HG02938 (cell line): ENCODE measurements around the gene TBC1D2.

Experiments used
- ATAC-seq: cut with Tn5 transposase; IDR thresholded peaks from one replicate; pipeline ENCODE4 v1.9.1; 2021; ENCODE audit warnings: mild to moderate bottlenecking, moderate library complexity; ENCODE audit not compliant: unreplicated experiment

The TBC1D2 gene

DNA sequence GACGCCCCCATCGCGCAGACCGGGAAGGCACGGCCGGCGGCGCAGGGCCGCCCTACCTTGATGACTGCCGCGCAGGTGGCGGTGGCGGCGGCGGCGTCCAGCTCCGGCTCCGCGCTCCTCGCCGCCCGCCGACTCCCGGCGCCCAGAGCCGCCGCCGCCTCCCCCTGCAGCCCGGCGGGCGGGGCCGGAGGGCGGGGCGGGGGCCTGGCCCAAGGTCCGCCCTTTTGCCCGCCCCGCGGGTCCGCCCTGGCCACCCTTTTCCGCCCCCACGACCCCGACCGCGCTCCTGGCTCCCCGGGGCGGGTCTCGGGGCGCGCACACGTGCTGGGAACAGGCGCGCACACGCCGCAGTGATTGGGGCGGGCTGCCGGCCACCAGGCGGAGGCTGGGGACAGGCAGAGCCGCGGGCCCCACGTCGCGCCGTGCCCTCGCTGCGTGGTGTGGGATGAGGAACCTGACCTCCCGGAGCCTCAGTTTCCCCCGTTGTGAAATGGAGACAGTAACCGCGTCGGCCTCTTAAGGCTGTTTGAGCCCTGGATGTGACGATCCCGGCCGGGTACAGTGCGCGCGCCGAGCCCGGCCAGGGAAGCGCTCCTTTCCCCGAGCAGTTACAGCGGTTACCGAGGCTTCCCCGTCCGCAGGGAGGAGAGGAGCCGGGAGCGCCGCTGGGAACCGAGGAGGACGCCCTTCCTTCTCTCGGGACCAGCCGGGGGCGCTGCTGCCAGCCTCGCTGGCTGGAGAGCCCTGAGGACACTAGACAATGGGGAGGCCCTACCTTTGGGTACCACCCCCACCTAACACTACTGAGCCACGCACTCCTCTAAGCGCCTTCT, 62.7 kb downstream of the TBC1D2 start, which contains the start of gene CORO2A:
Gene CORO2A, minus strand, starts transcription at position 135 of the 833 bp plus-strand sequence. CDS start 34,977 bp downstream, outside the sequence.
- ATAC-seq = peak; percentile 43

DNA sequence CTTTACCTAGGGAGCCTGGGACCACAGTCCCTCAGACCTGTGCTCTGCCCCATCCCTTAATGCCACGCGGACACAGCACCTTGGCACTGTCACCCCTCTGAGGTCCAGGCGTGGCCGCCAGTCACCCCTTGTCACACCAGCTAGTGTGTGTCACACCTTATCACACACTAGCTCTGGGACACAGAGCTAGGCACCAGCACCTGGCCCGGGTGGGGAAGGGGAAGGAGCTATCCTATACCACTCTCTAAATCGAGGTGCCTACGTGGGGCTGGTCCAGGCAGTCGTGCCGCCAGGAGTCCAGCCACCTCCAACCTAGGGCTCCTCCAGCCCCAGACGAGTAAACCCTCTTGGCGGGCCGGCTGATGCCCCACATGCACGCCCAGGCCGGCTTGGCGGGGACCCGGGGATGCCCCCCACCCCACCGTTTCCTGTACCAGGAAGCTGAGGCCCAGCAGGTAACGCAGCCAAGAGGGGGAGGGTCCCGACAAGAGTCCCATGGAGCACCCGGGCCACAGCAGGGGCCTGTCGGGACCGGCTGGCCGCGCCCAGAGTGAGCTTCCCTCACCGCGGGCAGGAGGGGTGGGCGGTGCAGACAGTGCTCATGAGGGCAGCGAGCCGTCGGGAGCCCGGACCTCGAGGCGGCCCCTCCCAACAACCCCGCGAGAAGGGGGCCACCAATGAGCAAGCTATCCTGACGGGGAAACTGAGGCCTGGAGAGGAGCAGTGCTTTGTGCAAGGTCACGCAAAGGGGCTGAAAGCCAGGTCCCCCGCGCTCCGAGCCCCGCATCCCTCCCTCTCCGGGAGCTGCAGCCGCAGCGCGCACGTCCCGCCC, 63.6 kb downstream of the TBC1D2 start:
- ATAC-seq = peak; percentile 18

DNA sequence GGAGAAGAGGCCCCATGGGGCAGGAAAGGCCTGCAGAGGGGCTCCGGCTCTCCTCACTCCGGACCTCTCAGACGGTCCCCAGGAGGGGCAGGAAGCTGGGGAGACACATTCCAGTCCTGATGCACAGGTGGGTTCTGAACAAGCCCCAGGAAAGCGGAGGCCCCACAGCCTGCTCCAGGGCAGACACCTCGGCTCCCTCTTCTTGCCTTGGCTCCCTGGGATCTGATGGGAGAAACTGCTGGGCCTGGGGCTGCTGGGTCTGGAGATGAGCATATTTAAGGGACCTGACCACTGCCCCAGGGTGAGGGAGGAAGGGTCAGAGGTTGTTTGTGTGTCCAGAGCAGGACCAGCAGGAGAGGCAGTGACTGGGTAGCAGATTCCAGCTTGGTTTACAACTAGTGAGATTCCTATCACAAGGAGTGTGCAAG, 64.3 kb downstream of the TBC1D2 start:
- ATAC-seq = no peak

DNA sequence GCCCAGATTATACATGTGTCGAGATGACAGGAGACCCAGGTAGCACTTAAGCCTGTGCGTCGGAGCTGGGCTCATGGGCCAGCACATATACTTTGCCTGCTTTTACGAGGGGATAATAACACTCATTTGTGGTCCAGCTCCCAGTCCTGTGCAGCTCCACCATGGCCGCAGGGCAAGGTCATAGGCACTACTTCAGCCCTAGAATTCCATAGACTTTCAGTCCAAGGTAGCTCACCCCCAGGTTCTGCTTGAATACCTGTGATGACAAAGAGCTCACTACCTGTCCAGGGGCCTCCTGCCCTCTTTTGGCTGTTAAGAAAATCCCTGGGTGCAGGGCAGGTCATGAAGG, 64.7 kb downstream of the TBC1D2 start:
- no peak for ATAC-seq

DNA sequence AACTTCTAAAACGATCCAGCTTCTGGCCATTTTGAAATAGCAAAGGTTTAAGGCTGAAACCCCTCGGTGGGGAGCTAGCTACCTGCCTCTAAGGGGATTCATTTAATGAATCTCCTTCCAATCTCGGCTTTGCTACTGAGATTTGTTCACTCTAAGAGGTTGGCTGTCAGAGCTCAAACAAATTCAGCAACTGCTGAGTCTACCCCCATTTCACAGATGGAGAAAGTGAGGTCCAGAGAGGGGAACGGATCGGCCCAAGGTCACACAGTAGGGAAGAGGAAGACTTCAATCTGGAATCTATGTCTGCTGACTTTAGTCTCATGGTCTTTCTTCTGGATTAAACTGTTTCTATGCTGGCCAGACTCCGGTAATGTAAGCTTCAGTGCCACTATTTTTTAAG, 66.0 kb downstream of the TBC1D2 start:
- ATAC-seq = no peak

DNA sequence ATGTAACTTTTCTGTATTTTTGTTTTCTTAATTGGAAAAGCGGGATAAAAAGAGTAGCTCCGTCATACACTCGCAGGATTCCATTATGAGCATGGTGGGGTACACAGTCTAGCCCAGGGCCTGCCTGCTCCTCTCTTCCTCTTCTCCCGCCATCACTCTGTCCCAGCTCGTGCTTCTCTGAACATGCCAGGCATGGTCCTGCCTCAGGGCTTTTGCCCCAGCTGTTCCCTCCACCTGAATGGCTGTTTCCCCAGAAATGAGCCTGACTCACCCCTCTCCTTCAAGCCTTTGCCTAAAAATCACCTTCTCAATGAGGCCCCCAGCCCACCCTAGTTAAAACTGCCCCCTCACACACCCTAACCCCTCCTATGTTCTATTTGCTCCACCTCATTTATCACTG, 67.5 kb downstream of the TBC1D2 start:
- no peak for ATAC-seq

DNA sequence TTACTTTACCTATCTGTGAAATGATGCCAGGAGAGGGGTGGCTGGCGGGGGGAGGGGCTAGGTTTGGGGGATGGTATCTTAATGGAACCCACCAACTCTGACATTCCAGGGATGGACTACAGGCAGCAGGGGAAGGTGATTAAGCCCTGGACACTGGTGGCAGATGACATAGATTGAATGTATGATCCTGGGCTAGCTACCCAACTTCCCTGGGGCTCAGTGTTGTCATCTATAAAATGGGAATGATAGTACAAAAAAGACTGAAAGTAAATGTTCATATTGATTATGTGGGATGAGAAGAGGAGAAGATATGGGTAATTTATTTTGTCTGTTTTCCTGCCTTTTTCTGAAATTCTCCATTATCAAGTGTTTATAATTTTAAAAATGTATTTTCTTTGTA, 69.2 kb downstream of the TBC1D2 start:
- no peak for ATAC-seq

DNA sequence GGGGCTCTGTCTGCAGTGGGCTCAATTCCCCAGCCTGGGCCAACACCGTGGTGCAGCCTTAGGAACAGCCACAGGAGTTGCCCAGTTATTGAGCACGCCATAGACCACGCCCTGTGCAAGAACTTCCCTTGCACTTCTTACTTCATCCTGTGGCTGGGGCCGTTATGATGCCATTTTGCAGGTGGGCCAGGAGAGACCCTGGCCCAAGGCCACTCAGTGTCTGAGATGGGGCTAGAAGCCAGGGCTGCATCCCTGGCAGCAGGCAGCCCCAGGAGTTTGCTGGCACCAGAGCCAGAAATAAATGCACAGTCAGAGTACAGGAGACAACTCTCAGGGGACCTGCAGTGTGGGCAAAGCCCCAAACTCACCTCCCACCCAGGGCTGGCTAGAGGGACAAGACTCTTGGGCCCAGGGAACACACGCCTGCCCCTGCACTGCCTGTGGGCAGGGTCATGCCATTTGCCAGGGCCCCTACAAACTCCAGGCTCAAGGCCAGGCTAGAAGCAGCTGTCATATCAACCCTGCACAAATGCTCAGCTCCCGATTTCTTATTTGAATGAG, 69.8 kb downstream of the TBC1D2 start:
- no peak for ATAC-seq

DNA sequence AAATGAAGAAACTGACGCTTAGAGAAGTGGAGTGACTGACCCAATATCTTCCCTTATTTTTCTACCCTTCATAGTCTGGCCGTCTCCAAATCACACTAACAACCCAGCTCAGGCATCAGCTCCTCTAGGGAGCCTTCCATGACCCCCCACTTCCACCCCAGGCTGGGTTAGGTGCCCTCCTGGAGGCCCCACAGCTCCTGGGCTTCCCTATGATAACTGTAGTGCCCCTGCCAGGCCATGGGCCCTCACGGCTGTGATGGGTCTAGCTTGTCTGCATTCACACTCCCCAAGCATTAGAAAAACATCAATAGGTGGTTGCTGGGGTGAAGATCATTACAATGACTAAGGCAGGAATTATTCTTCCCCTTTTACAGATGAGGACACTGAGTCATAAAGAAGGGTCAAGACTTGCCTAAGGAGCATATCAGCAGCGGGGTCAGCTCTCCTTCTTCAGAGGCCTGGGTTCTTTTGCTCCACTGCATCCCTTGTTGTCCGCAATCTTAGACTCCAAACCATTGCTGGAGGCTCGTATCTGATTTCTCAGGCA, 70.4 kb downstream of the TBC1D2 start:
- ATAC-seq = no peak

DNA sequence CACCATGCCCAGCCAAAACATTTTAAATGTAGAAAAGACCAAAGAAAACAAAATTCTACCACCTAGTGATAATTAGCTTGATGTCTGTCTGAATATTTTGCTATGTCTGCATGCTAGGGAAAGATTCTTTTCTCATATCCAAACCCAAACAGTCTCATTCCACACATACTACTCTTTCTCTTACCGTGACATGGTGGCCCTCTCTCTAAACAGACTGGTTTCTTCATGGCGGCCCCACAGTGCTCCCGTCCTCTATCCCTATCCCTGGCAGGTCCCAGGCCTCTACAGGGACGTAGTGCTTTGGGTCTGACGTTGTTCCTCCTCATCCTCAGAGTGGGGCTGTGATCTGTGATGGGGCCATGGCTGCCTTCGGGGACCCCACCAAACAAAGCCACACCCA, 71.1 kb downstream of the TBC1D2 start:
- ATAC-seq = no peak

DNA sequence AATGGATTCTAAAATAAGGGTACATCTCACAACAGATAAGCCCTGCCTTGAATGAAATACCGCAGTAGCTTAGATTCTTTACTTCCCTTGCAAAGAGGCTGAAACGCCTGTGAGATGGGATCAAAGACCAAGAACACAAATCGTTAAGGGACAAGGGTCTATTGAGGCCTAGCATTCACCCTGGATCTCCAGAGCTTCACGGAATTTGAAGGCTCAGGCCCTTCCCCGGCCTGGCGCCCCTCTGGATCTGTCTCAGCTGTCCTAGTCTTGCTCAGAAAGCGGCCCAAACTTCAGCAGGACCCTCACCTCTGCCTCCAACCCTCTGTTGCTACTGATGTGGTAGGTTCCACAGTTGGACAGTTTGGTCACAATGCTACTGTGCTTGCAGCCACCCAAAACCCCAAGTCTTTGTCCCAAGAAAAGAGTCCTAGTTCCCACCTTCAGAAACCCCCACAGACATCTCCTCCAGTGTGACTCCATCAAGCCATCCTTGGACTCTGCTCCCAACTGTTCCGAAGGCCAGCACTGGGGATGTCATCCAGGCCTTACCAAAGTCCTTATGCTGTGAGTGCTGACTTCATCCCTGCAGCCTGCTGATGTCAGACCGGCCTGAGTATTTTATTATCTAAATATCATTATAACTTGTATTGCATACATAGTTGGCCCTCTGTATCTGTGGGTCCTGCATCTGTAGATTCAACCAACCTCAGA, 72.4 kb downstream of the TBC1D2 start:
- no peak for ATAC-seq

DNA sequence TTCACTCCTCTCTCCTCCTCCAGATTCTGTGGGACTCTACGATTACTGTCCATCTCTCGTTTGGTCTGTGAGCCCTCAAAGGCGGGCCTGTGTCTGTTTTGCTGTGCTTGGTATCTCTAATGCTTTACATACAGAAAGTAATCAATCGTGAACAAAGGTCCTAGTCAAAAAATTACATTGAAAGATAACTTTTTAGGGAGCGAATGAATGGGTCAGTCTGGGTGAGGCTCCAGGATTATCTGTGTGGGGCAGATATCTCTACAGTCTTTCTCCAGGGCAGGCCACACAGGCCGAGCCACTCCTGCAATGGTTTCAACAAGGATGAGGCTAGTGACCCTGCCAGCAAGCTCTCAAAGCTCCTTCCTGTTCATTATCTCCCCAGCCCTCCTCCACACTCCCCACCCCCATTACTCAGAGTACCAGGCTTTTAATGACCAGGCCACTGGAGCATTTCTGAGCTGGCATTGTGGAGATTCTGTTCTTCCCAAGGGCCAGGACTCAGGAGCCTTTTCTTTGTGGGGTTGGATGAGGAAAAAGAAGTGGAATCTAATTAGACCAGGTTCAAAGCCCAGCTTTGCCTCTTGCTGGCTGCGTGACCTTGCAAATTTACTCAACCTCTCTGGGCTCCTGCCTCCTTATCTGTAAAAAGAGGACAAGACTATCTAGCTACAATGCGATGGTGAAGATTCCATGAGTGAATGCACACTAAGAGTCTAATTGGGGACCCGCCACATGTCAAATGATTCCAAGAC, 73.2 kb downstream of the TBC1D2 start:
- no peak for ATAC-seq

DNA sequence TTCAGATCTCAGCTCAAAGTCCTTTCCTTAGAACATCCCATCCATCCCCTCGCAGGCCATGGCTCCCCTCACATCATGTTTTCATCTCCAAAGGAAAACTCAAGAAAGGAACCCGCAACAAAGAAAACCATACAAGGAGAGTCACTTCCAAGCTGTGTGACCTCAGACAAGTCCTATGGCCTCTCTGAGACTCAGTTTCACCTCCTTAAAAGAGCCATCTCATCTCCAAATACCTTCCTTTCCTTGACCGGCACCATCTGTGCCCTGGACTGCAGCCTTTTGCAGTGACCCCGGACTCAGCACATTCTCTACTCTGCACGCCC, 73.7 kb downstream of the TBC1D2 start:
- ATAC-seq = no peak

DNA sequence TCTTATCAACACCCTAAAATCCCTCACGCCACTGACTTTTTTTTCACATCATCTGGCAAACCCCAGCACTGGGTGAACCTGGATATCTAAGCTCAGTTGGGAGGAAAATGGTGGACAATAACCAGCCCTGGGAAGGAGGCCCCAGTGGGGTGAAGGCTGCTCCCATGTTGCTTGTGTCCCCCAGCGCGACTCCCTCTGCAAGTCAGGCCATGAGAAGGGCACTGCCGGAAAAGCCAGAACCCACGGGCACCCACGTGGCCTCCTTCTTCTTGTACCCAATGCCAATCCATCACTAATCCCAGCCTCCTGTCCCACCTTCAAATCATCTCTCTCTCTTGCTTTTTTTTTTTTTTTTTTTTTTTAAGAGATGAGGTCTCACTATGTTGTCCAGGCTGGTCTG, 74.5 kb downstream of the TBC1D2 start:
- ATAC-seq = no peak

DNA sequence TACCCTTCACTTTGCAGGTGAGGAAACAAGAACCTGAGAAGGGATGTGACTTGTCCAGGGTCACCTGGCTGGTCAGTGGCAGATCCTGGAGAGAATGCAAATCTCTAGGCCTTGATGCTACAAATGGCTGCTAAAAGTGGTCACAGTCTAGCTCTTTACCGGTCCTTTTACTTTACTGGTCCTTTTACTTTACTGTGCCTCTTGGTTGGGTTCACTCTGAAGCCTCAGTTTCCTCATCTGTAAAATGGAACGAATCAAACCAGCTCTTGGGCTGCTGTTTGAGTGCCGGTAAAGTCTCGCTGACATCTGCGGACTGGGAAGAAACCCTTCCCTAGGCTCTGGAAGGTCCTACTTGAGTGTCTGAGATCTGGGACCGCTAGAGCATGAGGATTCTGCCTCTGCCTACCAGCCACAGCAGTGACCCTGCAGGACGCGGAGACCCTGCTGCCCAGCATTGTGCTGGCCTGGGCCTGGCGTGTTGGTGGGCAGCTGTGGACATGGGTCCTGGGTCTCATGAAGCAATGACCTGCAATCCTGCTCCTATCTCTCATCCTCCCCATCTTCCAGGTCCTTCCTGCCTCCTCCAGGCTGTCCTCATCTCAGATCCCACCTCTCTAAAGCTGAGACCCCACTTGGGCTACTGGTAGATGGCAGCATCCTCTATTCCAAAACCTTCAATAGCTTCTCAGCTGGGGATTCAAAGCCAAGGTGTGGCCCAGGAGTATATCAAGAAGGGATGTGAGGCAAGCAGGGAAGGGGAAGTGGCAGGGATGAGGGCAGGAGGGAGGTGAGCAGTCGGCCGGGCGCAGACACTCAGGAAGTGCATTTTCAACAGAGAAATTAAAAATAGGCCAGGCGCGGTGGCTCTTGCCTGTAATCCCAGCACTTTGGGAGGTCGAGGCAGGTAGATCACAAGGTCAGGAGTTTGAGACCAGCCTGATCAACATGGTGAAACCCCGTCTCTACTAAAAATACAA, 76.3 kb downstream of the TBC1D2 start:
- ATAC-seq = no peak

DNA sequence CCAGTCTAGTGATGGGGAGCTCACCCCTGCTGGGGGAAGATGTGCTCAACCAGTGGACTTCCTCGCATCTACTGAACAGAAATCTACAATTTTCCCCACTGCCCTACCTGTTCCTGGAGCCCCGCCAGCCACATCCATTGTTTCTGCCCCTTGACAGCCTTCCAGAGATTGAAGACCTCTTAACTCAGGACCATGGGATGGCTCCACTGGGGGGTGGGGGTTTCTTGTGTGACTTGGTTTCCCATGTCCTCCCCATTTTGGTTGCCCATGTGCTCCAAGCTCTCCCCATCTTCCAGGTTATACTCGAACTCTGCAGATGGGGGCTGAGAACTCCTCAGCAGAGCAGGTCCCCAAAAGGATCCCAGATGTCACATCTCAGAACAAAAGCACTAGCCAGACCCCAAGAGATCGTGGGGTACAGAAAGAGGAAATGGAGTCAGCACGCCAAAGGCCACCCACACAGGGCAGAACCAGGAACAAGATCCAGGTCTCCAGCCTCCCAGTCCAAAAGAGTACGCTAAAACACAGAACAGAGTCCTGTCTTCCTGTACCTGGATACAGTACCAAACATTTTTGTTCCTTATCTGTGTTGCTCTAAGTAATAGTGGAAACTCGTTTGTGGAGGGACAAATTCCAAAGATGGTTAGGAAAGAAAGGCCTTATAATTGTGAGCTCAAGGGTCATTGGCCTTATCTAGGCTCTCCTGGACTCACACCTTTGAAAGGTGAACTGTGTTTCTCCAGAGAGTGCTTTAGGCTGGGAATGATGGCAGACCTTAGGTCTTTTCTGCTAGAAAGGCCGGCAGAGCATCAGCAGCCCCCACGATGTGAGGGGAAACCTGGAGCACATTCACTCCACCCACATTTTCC, 78.8 kb downstream of the TBC1D2 start:
- ATAC-seq = no peak

DNA sequence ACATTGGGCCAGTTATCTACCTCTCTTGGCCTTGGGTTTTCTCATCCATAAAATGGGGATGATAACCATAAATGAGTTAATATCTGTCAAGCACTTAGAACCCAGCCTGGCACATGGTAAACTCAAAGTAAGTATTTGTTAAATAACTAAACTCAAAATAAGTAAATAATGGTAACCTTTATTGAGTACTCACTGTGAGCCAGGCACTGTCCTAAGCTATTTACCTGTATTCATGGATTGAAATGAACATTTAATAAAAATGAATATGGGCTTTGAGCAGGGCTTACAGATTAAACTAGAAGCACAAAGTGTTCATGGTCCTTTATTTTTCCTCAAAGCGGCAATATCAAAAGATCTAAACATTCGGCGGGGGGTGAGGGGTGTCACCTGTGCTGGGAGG, 79.7 kb downstream of the TBC1D2 start:
- no peak for ATAC-seq

DNA sequence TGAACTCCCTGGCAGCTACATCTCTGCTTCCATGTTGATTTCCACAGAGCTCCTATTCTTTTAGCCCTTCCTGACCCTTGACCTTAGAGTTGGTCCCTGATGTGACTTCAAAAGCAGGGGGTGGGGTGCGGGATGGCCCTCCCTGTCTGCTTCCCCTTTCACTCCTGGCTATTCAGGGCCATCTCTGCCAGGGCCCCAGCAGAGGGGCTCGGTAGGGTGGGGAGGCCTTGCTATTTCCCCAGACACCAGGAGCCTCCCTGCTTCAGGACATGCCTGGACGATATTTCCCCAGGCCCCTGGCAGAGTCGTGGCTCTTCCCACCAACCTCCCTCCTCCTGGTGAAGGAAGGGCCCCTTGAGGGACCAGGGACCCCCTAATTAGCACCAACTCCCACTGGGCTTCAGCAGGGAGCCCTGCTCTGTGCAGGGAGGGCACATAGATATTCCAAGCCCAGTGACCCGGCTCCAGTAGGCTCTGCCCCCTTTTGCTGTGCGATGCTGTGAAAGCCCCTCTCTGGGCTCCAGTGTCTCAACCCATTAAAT, 80.3 kb downstream of the TBC1D2 start:
- no peak for ATAC-seq
